ENCODE results near the gene SLC16A12.

The SLC16A12 gene

DNA sequence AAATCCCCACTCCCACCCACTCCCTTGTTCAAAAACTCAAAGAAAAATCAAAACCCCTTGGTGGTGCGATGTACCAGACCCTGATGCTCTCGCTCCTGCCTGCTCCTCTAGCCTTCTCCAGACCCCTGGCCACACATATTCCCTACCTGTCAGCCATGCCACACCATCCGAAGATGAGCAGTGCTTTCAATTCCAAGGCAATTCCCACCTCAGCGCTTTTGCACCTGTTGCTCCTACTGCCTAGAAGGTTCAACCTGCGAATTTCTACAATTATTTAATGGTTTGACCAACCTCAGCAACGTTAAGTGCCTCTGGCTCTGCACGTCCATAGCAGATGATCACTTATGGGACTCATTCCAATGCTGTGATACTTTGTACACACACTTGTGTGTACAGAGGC lies 11.1 kb downstream of the SLC16A12 start:
- no peak overlapping the region for H3K9ac ChIP-seq (ENCODE audit: low read length)
- H3K9me3 ChIP-seq (ENCODE audit: low read length) = no peaks in the 10 kb centered on the region
- H3K4me3 ChIP-seq (ENCODE audit: low read depth in 1 of 2, low read length in 2 of 2) = no peak overlapping the region
- no peaks in the 10 kb centered on the region for H3K36me3 ChIP-seq (ENCODE audit: insufficient read depth, low read length)
- H3K4me1 ChIP-seq (ENCODE audit: insufficient read depth, low read length) = no peaks in the 10 kb centered on the region
- no peak overlapping the region for H3K27ac ChIP-seq (ENCODE audit: low read depth, low read length)
- no peaks in the 10 kb centered on the region for H3K27me3 ChIP-seq (ENCODE audit: control insufficient read depth in 1 of 2, insufficient read depth in 2 of 2, low read length in 2 of 2)

- Histone ChIP-seq H3K36me3 (ENCODE audit: insufficient read depth, low read length) (no peaks in the 10 kb centered on the region), H3K9ac (ENCODE audit: low read length) (no peak overlapping the region), H3K9me3 (ENCODE audit: low read length) (no peaks in the 10 kb centered on the region), H3K4me1 (ENCODE audit: insufficient read depth, low read length) (peaks cover under 1% of the 10 kb centered on the region), H3K27ac (ENCODE audit: low read depth, low read length) (no peak overlapping the region), H3K4me3 (ENCODE audit: low read depth in 1 of 2, low read length in 2 of 2) (no peak overlapping the region), H3K27me3 (ENCODE audit: control insufficient read depth in 1 of 2, insufficient read depth in 2 of 2, low read length in 2 of 2) (no peaks in the 10 kb centered on the region)
Observed at GRCh38 chr10:89523274-89523673, 12.1 kb downstream of the SLC16A12 start.

DNA sequence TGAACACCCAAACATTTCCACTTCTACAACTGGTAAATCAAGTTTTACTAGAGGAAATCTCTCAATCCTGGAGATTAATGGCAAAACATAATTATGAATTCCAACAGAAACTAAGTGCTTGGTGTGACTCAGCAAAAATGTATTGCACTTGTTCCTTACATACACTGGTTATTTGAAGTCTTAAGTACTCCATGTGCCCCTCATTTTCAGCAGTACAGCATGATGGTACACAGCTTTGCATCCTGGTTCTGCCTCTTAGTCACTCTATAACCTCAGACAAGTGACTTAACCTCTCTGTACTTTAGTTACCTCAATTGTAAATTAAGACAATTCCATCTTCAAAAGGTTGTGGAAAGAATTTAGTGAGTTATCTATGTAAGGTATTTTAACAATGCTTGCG lies 12.9 kb downstream of the SLC16A12 start:
- H3K4me1 ChIP-seq (ENCODE audit: insufficient read depth, low read length) = peaks cover 5% of the 10 kb centered on the region
- no peaks in the 10 kb centered on the region for H3K9me3 ChIP-seq (ENCODE audit: low read length)
- H3K27ac ChIP-seq (ENCODE audit: low read depth, low read length) = no peak overlapping the region
- H3K27me3 ChIP-seq (ENCODE audit: control insufficient read depth in 1 of 2, insufficient read depth in 2 of 2, low read length in 2 of 2) = no peaks in the 10 kb centered on the region
- H3K9ac ChIP-seq (ENCODE audit: low read length) = no peak overlapping the region
- H3K4me3 ChIP-seq (ENCODE audit: low read depth in 1 of 2, low read length in 2 of 2) = no peak overlapping the region
- H3K36me3 ChIP-seq (ENCODE audit: insufficient read depth, low read length) = no peaks in the 10 kb centered on the region

DNA sequence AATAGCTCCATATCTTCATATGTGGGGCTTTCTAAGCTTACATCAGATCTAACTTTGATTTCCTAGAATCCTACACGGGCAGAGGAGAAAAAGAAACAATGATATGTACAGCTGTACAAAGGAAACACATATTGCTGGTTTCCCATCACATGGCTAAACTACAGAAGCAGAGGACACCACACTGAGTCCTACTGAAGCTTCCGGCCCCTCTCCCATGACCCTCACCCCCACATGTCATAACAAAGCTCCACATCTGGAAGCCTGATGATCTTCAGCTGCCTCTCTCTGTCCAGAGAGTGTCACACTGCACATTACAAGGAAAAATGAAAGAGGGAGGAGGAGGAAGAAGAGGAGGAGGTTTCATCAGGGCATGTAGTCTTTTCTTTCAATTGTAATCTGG lies 14.0 kb downstream of the SLC16A12 start:
- Histone ChIP-seq H3K4me3 (ENCODE audit: low read depth in 1 of 2, low read length in 2 of 2) (no peak overlapping the region), H3K27ac (ENCODE audit: low read depth, low read length) (no peak overlapping the region), H3K36me3 (ENCODE audit: insufficient read depth, low read length) (no peaks in the 10 kb centered on the region), H3K27me3 (ENCODE audit: control insufficient read depth in 1 of 2, insufficient read depth in 2 of 2, low read length in 2 of 2) (no peaks in the 10 kb centered on the region), H3K9me3 (ENCODE audit: low read length) (no peaks in the 10 kb centered on the region), H3K4me1 (ENCODE audit: insufficient read depth, low read length) (peaks cover 10% of the 10 kb centered on the region), H3K9ac (ENCODE audit: low read length) (no peak overlapping the region)

GRCh38 chr10:89520706-89521105 lies 14.7 kb downstream of the SLC16A12 start:
- Histone ChIP-seq H3K27me3 (ENCODE audit: control insufficient read depth in 1 of 2, insufficient read depth in 2 of 2, low read length in 2 of 2) (no peaks in the 10 kb centered on the region), H3K27ac (ENCODE audit: low read depth, low read length) (no peak overlapping the region), H3K36me3 (ENCODE audit: insufficient read depth, low read length) (no peaks in the 10 kb centered on the region), H3K9me3 (ENCODE audit: low read length) (no peaks in the 10 kb centered on the region), H3K9ac (ENCODE audit: low read length) (no peak overlapping the region), H3K4me3 (ENCODE audit: low read depth in 1 of 2, low read length in 2 of 2) (no peak overlapping the region), H3K4me1 (ENCODE audit: insufficient read depth, low read length) (peaks cover 17% of the 10 kb centered on the region)

DNA sequence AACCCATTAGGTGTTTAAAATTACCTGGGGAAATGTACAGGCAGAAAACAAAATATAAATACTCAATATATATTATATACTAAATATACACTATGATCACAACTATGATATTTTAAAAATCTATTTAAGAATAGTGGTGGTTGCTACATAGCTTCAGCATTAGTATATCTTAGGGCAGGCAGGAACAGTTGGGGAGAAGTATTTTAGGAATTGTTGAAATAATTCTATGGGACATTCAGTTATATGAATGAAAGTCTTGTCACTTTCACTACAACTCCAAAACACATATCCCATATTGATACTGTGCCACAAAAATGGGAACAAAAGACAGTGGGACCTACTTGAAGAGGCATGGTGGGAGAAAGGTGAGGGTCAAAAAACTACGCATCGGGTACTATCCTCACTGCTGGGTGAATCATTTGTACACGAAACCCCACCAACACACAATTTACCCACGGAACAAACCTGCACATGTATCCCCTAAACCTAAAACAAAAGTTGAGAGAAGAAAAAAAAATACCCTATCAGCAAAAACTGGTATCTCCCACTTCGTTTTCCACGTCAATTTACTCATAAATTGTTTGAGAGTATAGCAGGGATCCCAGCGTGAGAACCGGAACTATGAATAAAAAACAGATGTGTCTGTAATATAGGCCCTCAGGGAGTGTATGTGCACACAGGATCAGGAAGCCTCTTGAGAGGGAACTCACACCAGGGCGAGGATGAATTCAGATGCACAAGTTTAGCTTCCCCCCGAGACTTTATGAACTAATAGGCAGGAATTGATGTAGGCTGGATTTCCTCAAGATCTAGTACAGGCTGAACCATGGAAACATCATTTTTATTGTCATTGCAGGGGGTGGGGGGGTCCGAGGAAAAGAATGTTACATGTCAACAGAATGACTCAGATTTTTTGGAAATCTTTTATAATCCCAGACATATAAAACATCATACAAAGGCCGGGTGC lies 16.2 kb downstream of the SLC16A12 start:
- Histone ChIP-seq H3K4me3 (ENCODE audit: low read depth in 1 of 2, low read length in 2 of 2) (no peak overlapping the region), H3K36me3 (ENCODE audit: insufficient read depth, low read length) (no peaks in the 10 kb centered on the region), H3K9me3 (ENCODE audit: low read length) (no peaks in the 10 kb centered on the region), H3K4me1 (ENCODE audit: insufficient read depth, low read length) (peaks cover 26% of the 10 kb centered on the region), H3K27me3 (ENCODE audit: control insufficient read depth in 1 of 2, insufficient read depth in 2 of 2, low read length in 2 of 2) (no peaks in the 10 kb centered on the region), H3K9ac (ENCODE audit: low read length) (no peak overlapping the region), H3K27ac (ENCODE audit: low read depth, low read length) (no peak overlapping the region)

DNA sequence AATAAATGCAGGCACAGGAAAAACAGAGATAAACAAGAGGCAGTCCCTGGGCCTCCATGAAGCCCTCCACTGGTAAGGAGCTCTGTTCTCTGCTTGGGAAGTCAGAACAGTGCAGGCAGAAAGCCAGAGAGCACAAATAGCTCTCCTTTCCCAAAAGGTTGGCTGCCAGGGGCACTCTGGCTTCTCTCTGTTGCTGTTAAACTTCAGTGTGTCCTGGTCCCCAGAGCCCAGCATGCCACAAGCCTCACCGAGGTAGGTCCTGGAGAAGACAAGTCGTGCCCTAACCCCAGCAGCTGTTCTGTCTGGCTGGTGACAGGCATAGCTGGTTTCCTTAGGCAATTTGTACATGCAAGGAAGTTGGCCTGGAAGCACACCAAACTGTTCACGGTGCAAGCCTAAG lies 17.3 kb downstream of the SLC16A12 start:
- no peaks in the 10 kb centered on the region for H3K9me3 ChIP-seq (ENCODE audit: low read length)
- H3K27ac ChIP-seq (ENCODE audit: low read depth, low read length) = no peak overlapping the region
- H3K4me3 ChIP-seq (ENCODE audit: low read depth in 1 of 2, low read length in 2 of 2) = no peak overlapping the region
- H3K36me3 ChIP-seq (ENCODE audit: insufficient read depth, low read length) = no peaks in the 10 kb centered on the region
- H3K9ac ChIP-seq (ENCODE audit: low read length) = no peak overlapping the region
- H3K4me1 ChIP-seq (ENCODE audit: insufficient read depth, low read length) = peaks cover 26% of the 10 kb centered on the region
- no peaks in the 10 kb centered on the region for H3K27me3 ChIP-seq (ENCODE audit: control insufficient read depth in 1 of 2, insufficient read depth in 2 of 2, low read length in 2 of 2)

- Histone ChIP-seq H3K4me3 (ENCODE audit: low read depth in 1 of 2, low read length in 2 of 2) (no peak overlapping the region), H3K27ac (ENCODE audit: low read depth, low read length) (no peak overlapping the region), H3K27me3 (ENCODE audit: control insufficient read depth in 1 of 2, insufficient read depth in 2 of 2, low read length in 2 of 2) (no peaks in the 10 kb centered on the region)
Observed at GRCh38 chr10:89516149-89516832, 19.1 kb downstream of the SLC16A12 start.

GRCh38 chr10:89515031-89515841 lies 20.2 kb downstream of the SLC16A12 start:
- H3K27ac ChIP-seq (ENCODE audit: low read depth, low read length) = no peak overlapping the region
- peaks cover 26% of the 10 kb centered on the region for H3K4me1 ChIP-seq (ENCODE audit: insufficient read depth, low read length)
- H3K4me3 ChIP-seq (ENCODE audit: low read depth in 1 of 2, low read length in 2 of 2) = no peak overlapping the region

More at GRCh38 chr10:89516149-89516832, 19.1 kb downstream of the SLC16A12 start:
- Histone ChIP-seq H3K4me1 (ENCODE audit: insufficient read depth, low read length) (peaks cover 26% of the 10 kb centered on the region), H3K9me3 (ENCODE audit: low read length) (no peaks in the 10 kb centered on the region), H3K9ac (ENCODE audit: low read length) (no peak overlapping the region), H3K36me3 (ENCODE audit: insufficient read depth, low read length) (no peaks in the 10 kb centered on the region)

GRCh38 chr10:89513206-89513605 lies 22.2 kb downstream of the SLC16A12 start:
- Histone ChIP-seq H3K9ac (ENCODE audit: low read length) (no peak overlapping the region), H3K4me3 (ENCODE audit: low read depth in 1 of 2, low read length in 2 of 2) (no peak overlapping the region), H3K9me3 (ENCODE audit: low read length) (no peaks in the 10 kb centered on the region), H3K27ac (ENCODE audit: low read depth, low read length) (no peak overlapping the region), H3K27me3 (ENCODE audit: control insufficient read depth in 1 of 2, insufficient read depth in 2 of 2, low read length in 2 of 2) (no peaks in the 10 kb centered on the region), H3K36me3 (ENCODE audit: insufficient read depth, low read length) (no peaks in the 10 kb centered on the region), H3K4me1 (ENCODE audit: insufficient read depth, low read length) (peaks cover 24% of the 10 kb centered on the region)

More at GRCh38 chr10:89515031-89515841, 20.2 kb downstream of the SLC16A12 start:
- no peaks in the 10 kb centered on the region for H3K36me3 ChIP-seq (ENCODE audit: insufficient read depth, low read length)
- H3K9ac ChIP-seq (ENCODE audit: low read length) = no peak overlapping the region
- no peaks in the 10 kb centered on the region for H3K9me3 ChIP-seq (ENCODE audit: low read length)
- H3K27me3 ChIP-seq (ENCODE audit: control insufficient read depth in 1 of 2, insufficient read depth in 2 of 2, low read length in 2 of 2) = no peaks in the 10 kb centered on the region

GRCh38 chr10:89505640-89506275 lies 29.6 kb downstream of the SLC16A12 start:
- H3K4me3 ChIP-seq (ENCODE audit: low read depth in 1 of 2, low read length in 2 of 2) = no peak overlapping the region
- no peaks in the 10 kb centered on the region for H3K9me3 ChIP-seq (ENCODE audit: low read length)
- no peaks in the 10 kb centered on the region for H3K36me3 ChIP-seq (ENCODE audit: insufficient read depth, low read length)
- no peak overlapping the region for H3K27ac ChIP-seq (ENCODE audit: low read depth, low read length)
- H3K4me1 ChIP-seq (ENCODE audit: insufficient read depth, low read length) = no peaks in the 10 kb centered on the region
- no peak overlapping the region for H3K9ac ChIP-seq (ENCODE audit: low read length)
- no peaks in the 10 kb centered on the region for H3K27me3 ChIP-seq (ENCODE audit: control insufficient read depth in 1 of 2, insufficient read depth in 2 of 2, low read length in 2 of 2)
